Suppressor macrophage treated with lipopolysaccharide for 4 hours (primary cell): ENCODE data around the gene GDF2.

Source experiments
- DNase-seq: peaks from one replicate; pipeline ENCODE4 v3.0.0-alpha.2; 2020

Gene GDF2

GRCh38 chr10:47335906-47336305 is 13.7 kb downstream of the GDF2 start:
- no peak for DNase-seq

GRCh38 chr10:47336387-47337134 is 14.3 kb downstream of the GDF2 start:
- DNase-seq, result no peak

- no peak for DNase-seq
These were observed 15.1 kb downstream of the GDF2 start for GRCh38 chr10:47337310-47337709.

GRCh38 chr10:47339186-47339735 is 17.0 kb downstream of the GDF2 start:
- no peak for DNase-seq

- DNase-seq, result peak; percentile 2
These were observed 17.7 kb downstream of the GDF2 start for GRCh38 chr10:47339759-47340607.

GRCh38 chr10:47340608-47341170 is 18.4 kb downstream of the GDF2 start:
- peak; percentile 69 for DNase-seq

GRCh38 chr10:47344996-47345870 is 23.0 kb downstream of the GDF2 start:
- DNase-seq, result no peak

- DNase-seq, result no peak
These were observed 24.5 kb downstream of the GDF2 start for GRCh38 chr10:47346581-47347302.

GRCh38 chr10:47347303-47347675 is 25.0 kb downstream of the GDF2 start:
- no peak for DNase-seq

GRCh38 chr10:47348138-47348651 is 25.9 kb downstream of the GDF2 start, which contains the start of gene RBP3:
Gene RBP3 (plus strand): TSS chr10:47348363. CDS start chr10:47348485, 122 bp downstream.
- no peak for DNase-seq

- DNase-seq, result no peak
These were observed 26.6 kb downstream of the GDF2 start for GRCh38 chr10:47348661-47349470.

GRCh38 chr10:47349516-47349915 is 27.3 kb downstream of the GDF2 start:
- DNase-seq, result no peak

- no peak for DNase-seq
These were observed 27.7 kb downstream of the GDF2 start for GRCh38 chr10:47349941-47350371.

GRCh38 chr10:47350671-47351640 is 28.7 kb downstream of the GDF2 start:
- DNase-seq, result no peak

- DNase-seq, result no peak
These were observed 29.9 kb downstream of the GDF2 start for GRCh38 chr10:47351899-47352815.

GRCh38 chr10:47353351-47353750 is 31.1 kb downstream of the GDF2 start:
- no peak for DNase-seq

GRCh38 chr10:47354165-47354564 is 31.9 kb downstream of the GDF2 start:
- DNase-seq, result no peak

- DNase-seq, result no peak
These were observed 32.6 kb downstream of the GDF2 start for GRCh38 chr10:47354900-47355299.
